CD4-positive, alpha-beta T cell treated with Interleukin-21 for 1 hour (primary cell): ENCODE results near the gene MRC2.

Source experiments
- DNase-seq: peaks from one replicate; pipeline ENCODE4 v3.0.0-alpha.2; 2020

The MRC2 gene

DNA sequence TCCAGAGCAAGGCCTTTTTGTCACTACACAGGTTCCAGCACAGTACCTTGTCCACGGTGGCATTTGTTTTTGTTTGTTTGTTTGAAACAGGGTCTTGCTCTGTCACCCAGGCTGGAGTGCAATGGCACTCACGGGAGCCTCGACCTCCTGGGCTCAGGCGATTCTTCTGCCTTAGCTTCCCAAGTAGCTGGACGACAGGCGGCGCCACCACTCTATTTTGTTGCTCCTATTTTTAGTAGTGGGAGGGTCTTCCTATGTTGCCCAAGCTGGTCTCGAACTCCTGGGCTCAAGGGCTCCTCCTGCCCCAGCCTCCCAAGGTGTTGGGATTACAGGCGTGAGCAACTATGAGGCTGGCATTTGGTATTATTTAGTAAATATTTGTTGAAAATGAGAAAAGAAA is 10.3 kb downstream of the MRC2 start:
- DNase-seq = no peak

DNA sequence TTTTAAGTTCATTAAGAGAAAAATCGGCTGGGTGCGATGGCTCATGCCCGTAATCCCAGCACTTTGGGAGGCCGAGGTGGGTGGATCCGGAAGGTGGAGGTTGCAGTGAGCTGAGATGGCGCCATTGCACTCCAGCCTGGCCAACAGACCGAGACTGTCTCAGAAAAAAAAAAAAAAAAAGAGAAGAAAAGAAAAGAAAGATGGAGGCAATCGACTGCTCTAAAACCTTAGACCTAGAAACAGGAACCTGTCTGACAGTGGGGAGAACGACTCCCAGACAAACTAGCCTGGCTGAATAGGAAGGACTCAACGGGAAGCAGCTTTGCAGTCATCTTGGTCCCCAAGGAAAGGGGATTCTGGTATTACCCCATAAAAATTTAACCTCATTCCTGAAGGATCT is 13.7 kb downstream of the MRC2 start:
- no peak for DNase-seq

DNA sequence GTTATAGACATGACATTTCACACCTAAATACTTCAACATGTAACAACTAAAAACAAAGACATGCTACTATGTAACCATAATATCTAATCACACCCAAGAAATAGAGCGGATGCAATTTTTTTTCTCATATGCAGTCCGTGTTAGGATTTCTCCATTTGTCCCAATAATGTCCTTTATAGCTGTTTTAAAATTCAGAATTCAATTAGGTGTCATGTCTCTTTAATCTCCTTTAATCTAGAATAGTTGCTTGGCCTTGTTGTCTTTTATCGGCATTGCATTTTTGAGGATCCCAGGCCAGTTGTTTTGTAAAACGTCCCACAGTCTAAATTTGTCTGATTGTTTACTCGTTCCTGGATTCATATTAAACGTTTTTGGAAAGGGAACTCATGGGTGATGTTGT is 14.5 kb downstream of the MRC2 start:
- DNase-seq = no peak

DNA sequence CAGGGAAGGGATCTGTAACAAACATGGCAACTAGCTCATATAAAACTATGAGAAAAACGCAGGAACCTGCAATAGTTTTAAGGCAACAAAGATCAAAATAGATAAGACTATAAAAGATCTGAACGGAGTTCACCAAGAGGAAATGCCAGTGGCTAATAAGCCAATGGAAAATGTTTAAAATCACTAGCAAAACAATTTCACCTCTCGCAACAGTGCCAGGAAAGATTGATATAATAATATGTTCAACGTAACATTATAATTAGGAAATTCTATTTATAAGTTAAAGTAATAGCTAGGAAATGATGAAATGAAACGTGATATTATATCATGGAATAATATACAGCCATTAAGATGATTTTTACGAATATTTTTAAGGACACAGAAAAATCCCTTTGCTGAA is 16.0 kb downstream of the MRC2 start:
- no peak for DNase-seq

DNA sequence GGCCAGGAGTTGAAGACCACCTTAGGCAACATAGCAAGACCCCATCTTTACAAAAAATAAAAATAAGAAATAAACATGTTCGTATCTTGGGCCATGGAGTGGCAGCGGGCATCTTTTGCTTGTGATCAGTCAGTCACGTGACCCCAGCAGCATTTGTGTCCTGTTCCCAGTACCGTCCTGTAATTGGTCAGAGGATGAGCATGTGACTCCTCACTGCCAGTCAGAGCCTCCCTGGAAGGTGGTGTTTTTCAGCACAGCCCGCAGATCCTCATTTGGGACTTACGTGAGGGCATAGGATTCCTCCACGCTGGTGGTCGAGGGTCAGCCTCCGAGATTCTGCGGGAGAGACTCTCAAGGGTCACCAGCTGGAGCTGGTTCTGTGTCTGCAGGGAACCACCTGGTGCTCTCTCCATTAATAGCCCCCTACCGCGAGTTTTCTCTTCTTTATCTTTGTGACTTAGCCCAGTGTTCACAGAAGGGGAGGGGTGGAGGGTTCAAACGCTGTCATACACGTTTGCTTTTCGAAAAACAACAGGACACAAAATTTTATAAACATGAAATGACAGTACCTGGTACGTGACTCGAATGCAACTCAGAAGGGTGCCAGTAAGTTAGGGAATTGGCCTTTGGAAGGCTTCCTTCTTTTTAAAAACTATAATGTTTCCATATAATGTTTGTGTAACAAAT is 17.2 kb downstream of the MRC2 start:
- no peak for DNase-seq

DNA sequence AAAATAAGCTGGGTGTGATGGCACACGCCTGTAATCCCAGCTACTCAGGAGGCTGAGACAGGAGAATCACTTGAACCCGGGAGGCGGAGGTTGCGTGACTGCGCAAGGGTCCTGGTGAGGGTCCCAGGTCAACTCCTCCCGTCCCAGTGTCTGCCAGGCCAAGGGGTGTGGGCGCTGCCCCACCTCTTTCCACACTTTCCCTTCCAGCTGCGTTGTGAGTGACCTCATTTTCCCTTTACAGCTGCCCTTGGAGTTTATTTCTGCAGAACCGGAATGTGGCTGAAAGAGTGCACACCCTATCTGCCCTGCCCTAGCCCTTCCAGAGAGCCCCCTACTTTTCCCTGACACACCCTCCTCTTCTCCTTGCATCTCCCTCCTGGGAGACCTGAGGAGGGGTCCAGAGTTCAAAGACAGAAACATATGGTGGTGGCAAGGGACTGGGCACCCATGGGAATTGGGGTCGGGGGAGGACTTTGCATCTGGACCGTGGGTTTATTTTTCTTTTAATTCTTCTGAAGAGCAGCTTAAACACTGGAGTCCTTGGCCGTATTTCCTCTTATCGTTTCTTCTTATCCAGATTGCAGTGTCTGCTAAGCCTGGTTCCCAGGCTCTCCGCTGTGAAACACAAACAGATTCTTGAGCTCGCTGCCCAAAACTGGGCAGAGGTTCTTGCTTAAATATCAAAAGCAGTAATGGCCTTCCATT is 20.9 kb downstream of the MRC2 start:
- DNase-seq = no peak

DNA sequence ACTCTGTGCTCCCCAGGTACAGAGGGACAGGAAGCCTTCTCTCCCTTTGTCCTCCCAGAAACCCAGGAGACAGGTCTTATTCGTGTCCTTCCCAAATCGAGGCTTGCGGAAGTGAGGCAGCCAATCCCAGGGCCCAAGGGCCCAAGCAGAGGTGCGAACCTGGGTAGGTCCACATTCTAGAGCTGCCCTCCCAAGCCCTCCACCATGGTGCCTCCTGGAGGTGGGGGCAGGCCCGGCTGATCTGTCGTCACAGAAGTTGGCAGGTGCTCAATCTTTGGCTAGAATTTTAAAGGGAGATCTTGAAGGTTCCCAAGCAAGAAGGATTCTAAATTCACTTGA is 21.5 kb downstream of the MRC2 start:
- DNase-seq = no peak

DNA sequence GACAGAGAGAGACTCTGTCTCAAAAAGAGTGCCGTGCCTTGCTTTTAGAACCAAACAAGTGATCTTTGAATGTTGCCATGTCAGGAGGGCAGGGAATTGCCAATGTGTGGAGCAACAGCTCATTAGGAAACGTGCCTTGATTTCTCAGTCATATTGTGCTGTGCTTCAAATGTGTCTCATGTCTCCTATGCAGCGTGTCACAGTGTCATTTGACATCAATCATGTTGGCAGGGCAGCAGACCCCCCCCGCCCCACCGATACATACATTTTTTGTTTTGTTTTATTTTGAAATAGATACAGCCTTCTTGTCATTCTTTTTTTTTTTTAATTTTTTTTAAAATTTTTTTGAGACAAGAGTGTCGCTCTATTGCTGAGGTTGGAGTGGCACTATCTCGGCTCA is 22.1 kb downstream of the MRC2 start:
- no peak for DNase-seq

DNA sequence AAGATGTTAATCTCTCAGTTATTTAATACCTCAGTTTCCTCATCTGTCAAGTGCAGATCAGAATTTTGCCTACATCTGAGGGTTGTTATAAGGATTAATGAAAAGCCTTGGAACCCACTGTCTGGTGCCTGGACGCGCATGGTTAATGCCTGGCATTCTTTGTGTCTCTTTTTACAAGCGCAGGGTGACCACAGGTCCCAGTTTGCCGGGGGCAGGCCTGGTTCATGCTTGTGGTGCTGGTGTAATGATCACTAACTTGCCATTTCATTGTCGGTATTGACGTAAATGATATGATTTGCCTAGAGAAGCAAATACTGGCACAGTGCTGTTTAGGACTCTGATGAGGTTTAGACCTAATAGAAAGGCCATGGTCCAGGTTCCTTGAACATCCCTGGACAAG is 23.1 kb downstream of the MRC2 start:
- DNase-seq = no peak

DNA sequence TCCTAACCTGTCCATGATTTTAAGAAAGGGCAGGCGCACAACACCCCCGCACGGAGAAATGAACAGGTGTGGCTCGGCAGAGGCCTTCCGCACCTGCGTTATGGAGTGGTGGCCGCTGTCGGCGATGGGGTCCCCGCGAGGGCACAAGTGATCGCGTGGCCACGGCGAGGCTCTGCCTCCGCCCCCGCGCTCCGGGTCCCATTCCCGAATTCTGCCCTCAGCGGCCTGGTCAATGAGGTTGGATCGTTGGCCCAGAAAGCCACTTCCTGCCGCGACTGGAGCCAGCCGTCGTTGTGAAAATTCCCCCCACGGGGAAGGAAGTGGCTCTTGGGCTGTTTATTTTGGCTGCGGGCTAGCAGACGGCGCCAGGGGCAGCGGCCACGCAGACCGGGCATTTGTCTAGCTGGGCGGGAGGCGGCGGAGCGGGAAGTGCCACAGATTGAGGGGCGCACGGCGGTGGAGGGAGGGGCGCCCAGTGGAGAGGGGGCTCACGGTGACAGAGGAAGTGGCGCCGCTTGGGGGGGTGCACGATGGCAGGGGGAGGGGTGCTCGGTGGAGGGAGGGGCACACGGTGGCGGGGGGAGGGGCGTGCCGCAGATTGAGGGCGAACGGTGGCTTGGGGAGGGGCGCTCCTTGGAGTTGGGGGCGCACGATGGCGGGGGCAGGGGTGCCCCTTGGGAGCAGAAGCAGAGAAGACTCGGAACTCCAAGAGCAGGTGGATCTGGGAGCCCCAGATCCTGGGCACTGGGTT is 25.0 kb downstream of the MRC2 start:
- peak; percentile 38 for DNase-seq

DNA sequence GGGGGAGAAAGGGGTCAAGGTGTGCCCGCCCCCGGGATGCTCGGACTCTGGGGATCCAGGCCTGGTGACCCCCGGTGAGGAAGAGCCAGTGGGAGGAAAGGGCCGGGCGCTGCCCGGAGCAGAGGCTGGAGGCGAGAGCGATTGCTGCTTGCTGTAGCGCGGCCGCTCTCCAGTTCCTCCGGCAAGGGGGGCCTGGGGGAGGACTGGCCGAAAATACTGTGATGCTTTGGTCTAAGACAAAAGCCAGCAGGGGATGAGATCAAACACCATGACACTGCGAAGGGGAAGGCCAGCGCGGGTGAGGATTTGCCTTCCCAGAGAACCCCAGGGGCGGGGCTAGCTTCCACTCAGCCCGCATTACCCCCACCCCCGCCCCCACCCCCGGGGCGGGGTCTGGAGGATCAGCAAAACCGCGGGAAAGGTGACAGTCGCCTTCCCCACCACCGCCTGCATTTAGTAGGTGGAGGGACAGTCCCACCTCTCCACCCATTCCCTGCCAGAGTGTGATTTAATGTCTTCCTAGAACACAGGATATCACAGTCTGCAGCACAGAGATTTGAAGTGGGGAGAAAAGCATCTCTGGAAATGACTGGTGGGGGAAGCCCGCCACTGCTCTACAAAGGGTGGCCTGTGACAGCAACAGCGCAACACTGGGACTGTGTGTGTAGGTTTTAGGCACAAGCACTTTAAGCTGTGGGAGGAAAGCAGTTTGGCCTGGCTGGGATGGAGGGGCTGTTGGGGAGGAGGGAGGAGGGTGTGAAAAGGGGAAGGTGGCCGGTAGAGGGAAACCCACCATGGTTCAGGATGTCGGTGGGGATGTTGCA is 25.7 kb downstream of the MRC2 start:
- peak; percentile 57 for DNase-seq

DNA sequence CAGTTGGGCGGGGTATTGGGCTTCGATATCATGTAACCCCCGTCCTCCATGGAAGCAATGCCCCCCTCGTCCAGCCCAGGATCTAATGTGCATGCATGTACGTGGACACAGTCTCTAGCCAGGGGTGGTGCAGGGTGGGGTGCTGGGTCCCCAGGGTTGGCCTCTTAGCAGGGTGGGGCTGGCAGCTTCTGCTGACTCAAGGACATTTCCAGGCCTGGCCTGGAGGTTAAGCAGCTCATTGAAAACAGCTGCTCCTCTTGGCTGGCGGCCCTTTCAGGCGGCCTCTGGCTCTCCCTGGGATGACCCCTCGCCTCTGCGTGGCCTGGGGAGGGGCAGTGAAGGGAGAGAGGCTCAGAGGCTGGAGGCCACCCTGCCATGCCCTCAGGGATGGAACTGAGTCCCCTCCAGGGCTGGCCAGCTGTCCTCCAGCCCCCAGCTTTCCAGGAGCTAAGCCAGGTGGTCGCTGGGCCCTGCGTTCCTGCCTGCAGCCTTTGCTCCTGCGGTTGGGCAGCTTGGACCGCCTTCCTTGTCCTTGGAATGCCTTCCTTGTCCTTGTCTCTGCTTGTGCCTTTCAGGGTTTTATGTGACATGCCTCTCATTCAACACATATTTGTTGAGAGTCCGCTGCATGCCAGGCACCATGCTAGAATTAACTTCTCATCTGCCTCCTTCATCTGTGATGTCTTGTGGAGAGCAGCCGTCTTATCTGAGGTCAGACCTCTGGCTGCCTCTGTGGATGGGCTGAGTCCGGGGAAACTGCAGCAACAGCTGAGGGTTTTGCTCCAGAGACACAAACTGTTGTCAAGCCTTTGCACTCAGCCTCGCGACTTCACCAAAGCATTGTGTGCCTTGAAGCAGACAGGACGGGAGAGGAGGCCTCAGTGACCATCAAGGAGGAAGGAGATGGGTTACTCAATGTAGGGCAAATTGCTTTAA is 26.6 kb downstream of the MRC2 start:
- no peak for DNase-seq

DNA sequence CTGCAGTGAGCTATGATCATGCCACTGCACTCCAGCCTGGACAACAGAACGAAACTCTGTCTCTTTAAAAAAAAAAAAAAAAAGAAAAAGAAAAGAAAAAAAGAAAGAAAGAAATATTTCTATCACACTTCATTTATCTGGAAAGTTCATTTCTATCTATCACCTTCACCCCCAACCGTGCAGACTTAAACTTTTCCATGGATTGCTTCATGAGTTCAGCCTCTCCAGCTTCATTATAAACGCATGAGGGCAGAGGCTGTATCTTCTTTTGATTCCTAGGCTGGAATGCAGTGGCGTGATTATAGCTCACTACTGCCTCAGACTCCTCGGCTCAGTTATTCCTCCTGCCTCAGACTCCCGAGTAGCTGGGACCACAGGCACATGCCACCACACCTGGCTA is 28.2 kb downstream of the MRC2 start:
- DNase-seq = no peak

DNA sequence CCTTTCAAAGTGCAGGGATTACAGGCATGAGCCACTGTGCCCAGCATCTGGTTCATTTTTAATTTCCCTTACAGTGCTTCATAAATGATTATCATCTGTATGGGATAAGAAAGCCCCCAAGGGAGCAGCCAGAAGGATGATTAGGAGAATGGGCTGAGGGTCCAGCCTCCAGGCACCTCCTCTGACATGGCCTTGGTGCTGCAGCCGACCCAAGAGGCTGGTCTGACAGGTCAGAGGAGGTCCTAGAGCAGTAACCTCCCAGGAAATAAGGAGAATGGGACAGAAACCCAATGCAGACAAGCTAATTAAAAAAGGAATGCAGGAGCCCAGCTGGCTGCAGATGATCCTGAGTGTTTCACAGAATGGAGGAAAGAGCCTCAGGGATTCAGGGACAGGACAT is 29.0 kb downstream of the MRC2 start:
- no peak for DNase-seq

DNA sequence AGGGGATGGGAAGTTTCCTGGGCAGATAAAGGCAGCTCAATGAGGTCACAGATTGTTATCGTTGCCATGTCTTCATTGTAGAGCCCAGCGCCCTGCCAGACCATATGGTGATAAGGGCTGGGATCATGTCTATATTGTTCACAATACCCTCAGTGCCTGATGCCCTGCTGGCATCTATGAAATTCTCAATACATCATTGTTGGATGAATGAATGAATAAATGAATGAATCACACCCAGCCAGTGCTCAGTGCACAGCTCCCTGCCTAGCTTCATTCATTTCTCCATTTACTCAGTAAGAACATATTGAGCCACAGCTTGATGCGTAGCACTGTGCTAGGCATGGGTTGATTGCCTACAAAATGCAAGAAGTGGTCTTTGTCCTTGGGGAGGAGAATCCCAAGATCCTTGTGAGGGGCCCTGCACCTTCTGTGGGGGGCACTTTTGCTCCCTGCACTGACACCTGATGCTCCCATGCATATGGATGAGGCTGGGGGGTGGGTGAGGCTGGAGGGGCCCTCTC is 29.7 kb downstream of the MRC2 start:
- no peak for DNase-seq

DNA sequence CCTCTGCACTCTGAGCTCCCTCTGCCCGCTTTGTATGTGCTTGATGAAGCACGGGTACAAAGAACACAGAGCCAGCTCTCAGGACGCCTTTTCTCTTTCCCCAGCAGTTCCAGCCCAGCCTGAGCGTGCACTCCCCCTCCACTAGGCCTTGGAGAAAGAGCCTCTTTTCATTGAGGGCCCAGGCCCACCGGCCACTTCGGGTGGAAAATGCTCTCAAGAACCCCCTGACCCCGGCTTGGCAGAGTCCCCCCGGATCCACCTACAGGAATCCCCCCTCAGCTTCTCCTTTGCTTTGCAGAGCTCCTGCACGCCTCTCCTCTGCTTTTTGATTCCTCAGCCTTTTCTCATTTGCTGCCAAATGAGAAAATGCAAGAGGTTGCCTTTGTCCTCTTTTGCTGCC is 30.2 kb downstream of the MRC2 start:
- DNase-seq = no peak

DNA sequence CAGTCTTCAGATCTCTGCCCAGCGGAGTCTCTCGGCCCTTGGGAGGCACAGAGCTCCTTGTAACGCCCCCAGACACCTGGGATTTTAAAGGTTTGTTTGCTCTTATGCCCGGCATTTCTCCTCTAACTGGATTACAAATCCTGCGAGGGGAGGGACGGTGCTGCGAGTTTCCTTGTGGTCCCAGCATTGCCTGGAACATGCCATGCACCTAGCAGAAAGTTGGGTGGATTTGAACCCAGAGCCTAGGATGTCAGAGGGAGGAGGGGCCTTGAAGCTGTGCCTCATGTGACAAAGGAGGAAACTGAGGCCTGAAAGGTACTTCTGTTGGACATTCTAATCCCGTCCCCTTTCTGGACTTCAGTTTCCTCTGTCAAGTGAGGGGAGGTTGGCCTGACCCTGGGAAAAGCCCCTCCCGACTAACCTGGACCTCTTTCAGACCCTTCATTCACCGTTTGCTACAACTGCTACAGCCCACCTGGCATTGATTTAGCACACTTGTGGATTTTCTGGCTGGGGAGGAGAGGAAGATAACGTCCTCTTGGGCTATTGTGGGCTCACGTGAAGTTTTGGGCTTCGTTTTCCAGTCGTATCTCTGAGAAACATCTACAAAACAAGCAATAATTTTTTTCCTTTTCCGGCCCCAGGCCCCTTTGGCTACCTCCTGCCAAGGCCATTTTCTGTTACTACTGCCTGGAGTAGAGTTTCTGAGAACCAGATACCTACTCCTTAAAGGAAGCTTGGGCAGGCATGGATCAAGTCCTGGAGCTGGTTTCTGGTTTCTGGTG is 30.9 kb downstream of the MRC2 start:
- no peak for DNase-seq

DNA sequence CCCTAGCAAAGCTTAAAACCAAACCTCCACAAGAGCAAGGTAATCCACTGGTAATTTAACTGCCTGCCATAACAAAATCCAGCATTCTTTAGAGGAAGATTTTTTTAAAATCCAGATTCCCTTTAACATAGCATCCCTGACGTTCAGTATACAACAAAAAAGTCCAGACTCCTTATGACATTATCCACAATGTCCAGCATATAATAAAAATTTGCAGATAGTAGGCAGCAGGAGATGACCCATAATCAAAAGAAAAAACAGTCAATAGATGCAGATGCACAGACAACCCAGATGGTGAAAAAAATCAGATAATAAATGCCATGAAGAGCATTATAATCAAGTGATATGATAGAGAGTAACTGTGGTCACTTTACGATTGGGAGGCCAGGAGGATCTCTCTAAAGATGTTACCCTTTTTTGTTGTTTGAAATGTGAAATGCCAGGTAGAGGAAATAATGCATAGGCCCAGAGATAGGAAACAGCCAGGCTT is 33.2 kb downstream of the MRC2 start:
- no peak for DNase-seq

DNA sequence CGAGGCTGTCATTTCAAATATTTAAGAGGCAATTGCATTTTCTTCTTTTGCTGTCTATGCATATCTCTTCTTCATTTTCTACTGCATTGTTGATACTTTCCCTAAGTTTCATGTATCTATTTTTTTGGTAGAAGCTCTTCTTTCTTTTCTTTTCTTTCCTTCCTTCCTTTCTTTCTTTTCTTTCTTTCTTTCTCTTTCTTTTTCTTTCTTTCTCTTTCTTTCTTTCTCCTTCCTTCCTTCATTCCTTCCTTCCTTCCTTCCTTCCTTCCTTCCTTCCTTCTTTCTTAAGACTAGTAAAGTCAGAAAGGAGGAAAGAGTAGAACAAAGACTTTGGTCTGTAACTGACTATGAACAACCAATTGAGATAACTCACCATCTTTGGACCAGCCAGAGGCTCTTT is 33.9 kb downstream of the MRC2 start:
- no peak for DNase-seq

DNA sequence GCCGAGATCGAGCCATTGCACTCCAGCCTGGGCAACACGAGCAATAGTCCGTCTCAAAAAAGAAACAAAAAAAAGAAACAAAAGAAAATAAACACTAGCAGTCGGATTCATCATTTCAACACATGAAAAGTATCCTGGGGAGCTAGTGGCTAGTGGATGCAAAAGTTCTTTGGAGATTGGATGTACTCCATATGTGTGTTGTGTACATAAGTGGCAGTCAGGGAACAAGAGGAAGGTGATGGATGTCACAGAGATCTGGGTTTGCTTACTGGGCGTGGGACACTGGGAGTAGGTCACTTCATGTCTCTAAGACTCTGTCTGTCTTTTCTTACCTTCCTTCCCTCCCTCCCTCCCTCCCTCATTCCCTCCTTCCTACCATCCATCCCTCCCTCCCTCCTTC is 35.4 kb downstream of the MRC2 start:
- DNase-seq = no peak

DNA sequence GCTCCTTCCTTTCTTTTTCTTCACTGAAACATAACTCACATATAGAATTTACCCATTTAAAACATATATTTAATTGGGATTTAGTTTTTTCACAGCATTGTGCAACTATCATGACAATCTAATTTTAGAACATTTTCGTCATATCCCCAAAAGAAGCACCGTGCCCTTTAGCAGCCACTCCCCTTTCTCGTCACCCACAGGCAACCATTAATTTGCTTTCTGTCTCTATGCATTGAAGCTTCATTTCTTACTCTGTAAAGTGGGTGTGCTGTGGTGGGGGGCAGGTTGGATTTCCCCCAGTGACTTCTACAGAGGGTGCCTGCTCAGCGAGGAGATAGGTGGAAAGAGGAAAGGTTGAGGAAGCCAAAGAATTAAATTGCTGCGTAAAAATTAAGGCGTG is 35.8 kb downstream of the MRC2 start:
- DNase-seq = no peak
